GM18870 (cell line): Measurements from ENCODE around the gene FLNC.

ENCODE experiments used
- ATAC-seq: cut with Tn5 transposase; IDR thresholded peaks from one replicate; pipeline ENCODE4 v1.9.1; 2021; ENCODE audit warnings: moderate library complexity; ENCODE audit not compliant: unreplicated experiment

Gene FLNC

GRCh38 chr7:128888756-128889095, 58.5 kb downstream of the FLNC start:
- no peak for ATAC-seq

GRCh38 chr7:128889121-128889520, 58.9 kb downstream of the FLNC start:
- ATAC-seq: no peak

- ATAC-seq: no peak
Observed at GRCh38 chr7:128890306-128891109, 60.3 kb downstream of the FLNC start.

- ATAC-seq: no peak
Observed at GRCh38 chr7:128891110-128891941, 61.1 kb downstream of the FLNC start.

- ATAC-seq: no peak
Observed at GRCh38 chr7:128891942-128892269, 61.7 kb downstream of the FLNC start.

GRCh38 chr7:128892521-128893250, 62.5 kb downstream of the FLNC start:
- ATAC-seq: no peak

- no peak for ATAC-seq
Observed at GRCh38 chr7:128893251-128894100, 63.3 kb downstream of the FLNC start.

- no peak for ATAC-seq
Observed at GRCh38 chr7:128894101-128894440, 63.9 kb downstream of the FLNC start.

- no peak for ATAC-seq
Observed at GRCh38 chr7:128895320-128895719, 65.1 kb downstream of the FLNC start.

- no peak for ATAC-seq
Observed at GRCh38 chr7:128899392-128899791, 69.2 kb downstream of the FLNC start.

GRCh38 chr7:128900237-128900636, 70.0 kb downstream of the FLNC start:
- ATAC-seq: no peak

GRCh38 chr7:128902761-128903585, 72.8 kb downstream of the FLNC start:
- no peak for ATAC-seq

GRCh38 chr7:128903621-128904361, 73.6 kb downstream of the FLNC start:
- ATAC-seq: no peak

- ATAC-seq: no peak
Observed at GRCh38 chr7:128904381-128905197, 74.4 kb downstream of the FLNC start.

- no peak for ATAC-seq
Observed at GRCh38 chr7:128906001-128906765, 76.0 kb downstream of the FLNC start.

GRCh38 chr7:128906766-128907559, 76.8 kb downstream of the FLNC start:
- no peak for ATAC-seq
